CD4-positive, alpha-beta T cell treated with Interleukin-15 for 1 hour (primary cell): ENCODE measurements around the gene MN1.

Experiments
- DNase-seq: peaks from one replicate; pipeline ENCODE4 v3.0.0-alpha.2; 2020

Gene MN1

DNA sequence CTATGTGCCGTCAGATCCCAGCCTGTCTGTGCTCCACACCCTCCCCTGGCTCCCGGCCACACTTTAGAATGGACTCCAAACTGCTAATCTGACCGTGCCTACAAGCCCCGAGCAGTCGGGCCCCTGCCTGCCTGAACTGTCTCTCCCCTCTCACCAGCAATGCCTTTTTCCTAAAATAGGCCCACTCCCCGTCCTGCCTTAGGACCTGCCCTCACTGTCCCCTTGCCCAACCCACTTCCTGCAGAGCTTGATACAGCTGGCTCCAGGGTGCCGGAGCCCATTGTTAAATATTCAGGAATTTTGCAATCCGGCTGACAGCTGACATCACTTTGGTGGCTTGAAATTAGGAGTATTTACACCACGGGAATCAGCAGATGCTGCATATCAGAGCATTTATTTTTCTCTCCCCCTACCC is 21.4 kb downstream of the MN1 start:
- no peak for DNase-seq

DNA sequence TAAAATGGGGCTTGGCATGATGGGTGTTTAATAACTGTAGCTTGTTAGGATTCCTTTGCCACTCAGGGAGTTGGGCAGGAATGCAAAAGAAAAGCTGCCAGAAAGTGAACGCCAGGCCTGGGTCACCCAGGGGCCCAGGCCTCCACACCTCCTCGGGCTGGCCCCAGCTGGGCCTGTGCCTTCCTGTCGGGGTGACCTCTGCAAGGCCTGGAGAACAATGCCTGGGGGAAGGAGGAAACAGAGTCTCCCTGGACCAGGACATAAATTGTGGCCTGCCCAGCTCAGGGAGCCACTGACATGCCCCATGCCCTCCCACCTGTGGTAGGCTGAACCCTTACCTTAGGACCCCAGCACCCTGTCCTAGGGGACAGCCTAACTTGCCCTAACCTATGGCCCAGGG is 21.9 kb downstream of the MN1 start:
- DNase-seq, result no peak

DNA sequence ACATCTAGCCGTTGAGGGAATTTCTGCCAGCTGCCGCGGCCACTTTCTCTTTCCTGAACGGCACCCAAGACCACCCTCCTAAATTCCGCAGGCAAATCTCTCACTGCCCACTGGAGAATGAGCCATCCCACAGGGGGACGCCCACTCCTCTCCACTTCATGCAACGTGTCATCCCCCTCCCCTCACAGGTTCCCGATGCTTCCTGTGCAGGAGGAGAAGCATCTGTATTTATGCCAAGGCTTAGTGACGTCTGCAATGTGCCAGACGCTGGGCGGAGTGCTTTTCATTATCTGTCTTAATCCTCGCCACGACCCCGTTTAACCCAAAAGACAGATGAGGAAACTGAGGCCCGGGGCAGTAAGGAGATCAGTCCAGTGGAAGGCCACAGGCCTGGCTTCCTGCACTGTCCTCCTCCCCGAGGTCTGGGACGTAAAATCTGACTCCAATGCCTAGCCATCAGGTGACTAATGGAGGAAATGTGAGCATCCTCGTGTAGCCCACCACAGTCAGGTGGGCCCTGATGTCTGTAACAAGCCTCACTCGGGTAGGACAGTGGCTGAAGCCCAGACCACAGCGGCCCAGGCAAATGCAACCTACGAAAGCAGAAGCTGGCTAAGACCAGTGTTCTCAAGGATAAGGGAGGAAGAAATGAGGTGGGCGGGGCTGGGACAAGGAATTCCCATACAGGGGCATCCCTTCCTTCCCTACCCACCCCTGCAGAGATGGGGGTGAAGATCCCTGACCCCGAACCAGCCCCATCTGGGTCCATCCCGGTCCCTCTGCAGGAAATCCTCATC is 23.1 kb downstream of the MN1 start:
- DNase-seq, result no peak

DNA sequence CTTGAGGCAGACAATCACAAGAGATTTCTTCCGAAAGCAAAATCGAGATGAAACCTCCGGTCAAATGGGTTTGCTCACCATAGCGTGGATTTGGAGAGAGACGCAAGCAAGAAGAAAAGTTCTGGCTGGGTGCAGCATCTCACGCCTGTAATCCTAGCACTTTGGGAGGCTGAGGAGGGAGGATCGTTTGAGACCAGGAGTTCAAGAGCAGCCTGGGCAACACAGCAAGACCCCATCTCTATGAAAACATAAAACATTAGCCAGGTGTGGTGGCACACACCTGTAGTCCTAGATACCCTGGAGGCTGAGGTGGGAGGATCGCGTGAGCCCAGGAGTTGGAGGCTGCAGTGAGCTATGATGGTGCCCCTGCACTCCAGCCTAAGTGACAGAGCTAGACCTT is 24.4 kb downstream of the MN1 start:
- no peak for DNase-seq

DNA sequence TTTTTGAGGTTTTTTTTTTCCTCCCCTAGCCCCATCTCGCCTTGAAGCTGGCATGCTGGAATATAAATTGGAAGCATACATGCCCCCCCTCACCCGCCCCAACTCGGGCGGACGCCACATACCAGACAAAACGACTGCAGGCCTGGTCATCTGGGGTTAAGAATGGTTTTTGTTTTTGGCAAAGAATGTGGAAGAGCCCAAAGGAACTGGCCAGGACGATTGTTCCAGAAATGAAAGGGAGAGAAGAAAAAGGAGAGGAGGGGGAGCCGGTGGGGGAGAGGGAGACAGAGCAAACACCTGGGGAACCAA is 25.0 kb downstream of the MN1 start:
- no peak for DNase-seq

DNA sequence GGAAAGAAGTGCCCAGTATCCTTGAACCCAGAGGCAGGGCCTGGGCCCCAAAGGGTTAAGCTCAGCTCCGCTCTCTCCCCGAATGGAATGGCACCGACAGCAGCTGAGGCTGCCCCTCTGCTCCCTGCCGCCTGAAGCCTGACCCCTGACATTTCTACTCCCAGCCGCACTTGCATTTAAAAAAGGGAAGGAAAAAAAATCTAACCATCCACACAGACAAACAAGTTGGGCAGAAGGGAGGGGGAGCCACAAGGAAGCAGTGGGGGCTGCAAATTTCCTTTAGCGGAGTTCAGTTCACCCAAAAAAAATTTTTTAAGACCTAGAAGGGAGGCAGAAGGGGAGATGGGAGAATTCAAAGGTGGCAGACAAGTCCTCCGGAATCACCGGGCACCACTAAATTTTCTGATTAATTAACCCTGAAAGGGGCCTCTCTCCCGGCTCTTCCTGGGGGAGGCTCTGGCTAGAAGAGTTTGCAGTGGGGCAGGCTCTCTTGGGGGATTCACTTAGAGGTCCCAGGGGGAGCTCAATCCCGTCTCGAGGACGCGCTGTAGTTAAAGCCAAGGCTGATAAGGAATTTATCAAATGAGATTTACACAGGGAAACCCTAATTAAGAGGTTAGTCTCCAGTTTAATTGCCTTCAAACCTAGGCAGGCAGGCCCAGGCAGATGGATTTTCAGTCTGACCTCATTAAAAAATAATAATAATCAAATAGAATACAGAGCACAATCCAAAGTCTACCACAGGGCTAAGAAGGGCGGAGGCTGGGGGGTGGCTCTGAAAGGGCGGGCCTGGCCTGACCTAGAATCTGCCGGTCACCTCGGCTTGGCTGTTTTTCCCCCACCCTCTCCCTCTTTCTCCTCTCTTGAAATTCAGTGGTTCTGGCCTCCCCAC is 25.6 kb downstream of the MN1 start:
- no peak for DNase-seq

DNA sequence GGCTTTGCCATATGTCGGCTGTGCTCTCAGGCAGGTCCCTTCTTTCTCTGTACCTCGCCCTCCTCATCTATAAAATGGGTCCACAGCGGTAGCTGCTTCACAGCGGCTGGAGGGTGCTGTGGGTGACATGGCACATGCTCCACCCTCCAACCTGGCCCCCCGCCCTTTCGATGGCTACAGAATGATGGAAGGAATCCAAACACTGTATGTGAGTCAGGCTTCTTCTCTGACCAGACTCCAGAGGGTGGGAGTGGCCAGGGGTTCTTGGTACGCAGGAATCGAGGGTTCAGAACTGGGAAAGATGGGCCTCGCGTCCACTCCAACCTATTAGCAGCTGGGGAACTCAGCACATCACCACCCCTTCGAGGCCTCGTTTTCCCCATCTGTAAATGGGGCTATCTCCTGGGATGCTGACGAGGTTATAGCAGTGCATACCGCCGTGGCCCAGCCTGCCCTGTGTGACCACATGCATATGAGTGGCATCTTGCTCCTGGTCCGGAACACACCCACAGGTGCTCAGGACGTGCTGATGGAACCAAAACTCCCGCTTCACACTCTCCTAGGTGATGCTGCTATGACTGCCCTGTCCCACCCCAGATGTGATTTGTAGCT is 26.4 kb downstream of the MN1 start:
- no peak for DNase-seq

DNA sequence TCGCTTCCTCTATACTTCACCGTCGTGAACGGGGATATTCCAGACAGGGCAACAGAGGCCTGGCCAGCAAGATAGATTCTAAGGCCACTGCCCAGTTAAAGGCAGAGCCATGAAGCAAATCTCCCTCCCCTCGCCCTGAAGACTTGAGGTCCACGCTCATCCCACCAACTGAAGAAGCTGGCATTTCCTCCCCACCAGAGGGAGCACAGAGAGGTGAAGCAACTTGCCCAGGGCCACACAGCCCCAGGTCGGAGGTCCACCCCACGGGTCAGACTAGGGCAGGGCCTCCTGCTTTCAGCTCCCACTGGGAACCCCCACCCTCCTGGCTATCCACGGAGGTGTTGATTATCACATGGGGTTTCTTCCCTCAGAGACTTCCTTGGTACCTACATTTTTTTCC is 27.4 kb downstream of the MN1 start:
- no peak for DNase-seq

DNA sequence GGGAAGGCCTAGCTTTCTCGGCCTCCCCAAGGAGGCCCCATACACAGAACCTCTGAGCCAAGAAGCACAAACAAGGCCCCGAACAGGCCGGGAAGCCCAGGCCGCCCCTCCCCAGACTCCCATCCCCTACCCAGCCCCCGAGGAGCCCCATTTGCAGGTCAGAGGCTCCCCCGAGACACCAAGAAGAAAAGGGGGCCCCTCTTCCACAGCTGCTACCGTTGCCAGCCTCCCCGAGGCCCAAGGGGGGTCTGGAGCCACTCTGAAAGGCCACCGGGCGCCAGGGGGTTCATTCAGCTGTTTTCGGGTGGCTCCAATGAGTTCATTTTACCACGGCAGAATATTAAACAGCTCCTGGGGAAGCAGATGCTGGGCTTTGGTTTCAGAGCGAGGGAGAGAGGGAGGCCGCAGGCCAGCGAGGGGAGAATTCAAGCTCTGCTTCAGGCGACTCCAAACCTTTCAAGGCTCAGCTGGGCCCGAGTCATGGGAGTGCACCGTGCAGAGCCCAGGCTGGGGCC is 28.5 kb downstream of the MN1 start:
- no peak for DNase-seq

DNA sequence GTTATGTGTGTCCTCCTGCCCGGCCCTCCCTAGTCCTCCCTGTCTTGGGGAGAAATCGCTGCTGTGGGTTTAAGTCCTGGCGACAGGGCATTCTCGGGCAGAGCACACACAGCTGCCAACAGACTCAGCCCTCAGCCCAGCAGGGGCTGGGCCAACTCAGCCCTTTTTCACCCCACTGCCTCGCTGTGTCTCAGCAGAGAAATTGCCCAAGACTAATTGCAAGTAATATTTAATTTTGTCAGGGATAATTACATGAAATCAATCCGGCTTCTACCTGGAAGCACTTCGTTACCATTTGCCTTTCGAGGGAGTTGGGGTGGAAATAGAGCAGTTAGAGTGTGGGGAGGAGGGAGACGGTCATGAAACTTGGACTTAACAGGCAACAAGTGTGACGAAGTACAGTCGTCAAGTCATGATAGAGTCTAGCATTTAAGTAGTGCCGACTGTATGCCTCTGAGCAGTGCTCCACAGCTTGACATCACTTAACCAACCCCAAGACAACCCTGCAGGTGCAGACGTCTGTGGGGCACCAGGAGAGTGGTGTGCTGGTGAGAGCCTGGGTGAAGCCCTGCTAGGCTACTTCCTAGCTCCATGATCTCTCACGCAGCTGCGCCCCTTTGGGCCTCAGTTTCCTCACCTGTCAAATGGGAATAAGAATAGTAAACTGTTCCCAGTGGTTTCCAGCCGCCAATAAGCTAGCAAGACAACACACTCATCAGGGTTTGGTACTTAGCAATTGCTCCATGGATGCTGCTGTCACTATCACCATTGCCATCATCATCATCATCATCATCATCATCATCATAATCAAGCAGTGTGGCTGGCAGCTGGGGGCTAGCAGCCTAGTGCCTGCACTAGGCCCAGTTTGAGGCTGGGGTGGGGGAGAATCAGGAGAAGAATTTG is 29.2 kb downstream of the MN1 start:
- no peak for DNase-seq

DNA sequence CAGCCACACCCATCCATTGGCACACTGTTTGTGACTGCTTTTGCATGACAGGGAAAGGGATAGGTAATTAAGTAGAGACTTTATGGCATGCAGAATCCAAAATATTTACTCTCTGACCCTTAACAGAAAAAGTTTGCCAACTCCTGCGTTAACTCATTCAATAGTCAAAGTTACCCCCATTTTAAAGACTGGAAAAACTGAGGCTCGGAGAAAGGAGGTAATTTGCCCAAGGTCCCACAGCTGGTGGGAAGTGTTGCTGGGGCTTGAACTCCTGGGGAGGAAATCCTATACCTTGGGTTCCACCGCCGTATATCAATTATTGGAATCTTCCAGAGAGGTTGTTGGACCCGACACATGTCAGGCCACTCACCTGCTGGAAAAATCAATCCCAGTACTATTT is 29.9 kb downstream of the MN1 start:
- DNase-seq, result no peak

DNA sequence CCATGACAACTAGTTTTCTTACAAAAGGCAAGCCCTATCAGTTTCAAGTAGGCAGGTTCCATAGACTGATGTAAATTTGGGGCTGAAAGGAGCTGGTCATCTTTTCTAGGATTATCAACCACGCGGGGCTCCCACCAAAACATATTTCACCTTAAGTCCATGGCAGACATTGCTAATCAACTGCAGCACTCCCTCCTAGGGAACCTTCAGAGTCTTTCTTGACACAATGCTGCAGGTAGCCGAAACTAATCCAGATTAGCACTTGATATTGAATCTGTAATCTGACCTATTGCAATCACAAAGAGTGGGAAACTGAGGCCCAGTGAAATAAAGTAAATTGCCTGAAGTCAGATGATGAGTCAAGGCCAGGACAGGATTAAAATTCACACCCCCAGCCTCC is 32.5 kb downstream of the MN1 start:
- no peak for DNase-seq

DNA sequence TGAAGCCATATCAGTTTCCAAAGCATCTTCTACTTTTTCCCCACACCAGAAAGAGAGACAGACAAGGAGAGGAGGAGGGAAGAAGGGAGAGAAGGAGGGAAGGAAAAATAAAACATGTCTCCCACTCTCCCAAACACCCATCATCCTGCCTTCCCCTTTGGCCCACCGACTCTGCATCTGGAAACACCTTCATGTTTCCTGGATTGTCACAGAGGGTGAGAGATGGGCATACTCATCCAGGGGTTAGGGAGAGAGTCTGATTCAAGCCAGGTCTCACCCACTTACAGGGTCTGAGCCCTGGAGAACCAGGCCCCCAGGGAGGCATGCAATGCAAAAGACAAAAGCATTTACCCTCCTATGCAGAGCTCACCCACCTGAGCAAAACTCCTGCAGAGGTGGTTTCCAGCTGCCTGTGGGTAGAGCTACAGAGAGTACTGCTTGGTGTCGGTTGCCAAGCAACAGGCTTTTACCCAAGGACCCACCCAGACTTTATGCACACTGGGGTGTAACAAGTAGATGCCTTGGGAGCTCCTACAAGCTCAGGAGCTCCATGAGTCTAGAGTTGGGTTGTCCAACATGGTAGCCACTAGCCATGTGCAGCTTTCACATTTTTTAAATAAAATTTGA is 33.4 kb downstream of the MN1 start:
- DNase-seq, result no peak

DNA sequence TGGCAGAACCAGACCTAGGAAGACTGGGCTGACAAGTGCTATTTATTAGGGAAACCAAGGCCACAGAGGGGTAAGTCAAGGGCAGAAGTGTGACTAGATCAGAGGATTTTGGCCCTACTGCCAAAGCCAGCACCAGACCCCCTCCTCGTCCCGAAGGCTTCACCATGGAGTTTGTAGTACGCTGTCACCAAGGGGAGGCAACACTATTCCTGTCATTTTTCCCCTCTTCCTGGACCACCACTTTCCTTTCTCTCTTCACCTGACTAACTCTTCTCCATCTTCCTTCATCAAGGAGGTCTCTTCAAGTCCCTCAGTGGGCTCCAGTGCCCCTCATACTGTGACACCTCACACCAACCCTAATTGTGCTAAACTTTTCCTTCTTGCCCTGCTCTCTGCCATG is 34.9 kb downstream of the MN1 start:
- DNase-seq, result no peak

DNA sequence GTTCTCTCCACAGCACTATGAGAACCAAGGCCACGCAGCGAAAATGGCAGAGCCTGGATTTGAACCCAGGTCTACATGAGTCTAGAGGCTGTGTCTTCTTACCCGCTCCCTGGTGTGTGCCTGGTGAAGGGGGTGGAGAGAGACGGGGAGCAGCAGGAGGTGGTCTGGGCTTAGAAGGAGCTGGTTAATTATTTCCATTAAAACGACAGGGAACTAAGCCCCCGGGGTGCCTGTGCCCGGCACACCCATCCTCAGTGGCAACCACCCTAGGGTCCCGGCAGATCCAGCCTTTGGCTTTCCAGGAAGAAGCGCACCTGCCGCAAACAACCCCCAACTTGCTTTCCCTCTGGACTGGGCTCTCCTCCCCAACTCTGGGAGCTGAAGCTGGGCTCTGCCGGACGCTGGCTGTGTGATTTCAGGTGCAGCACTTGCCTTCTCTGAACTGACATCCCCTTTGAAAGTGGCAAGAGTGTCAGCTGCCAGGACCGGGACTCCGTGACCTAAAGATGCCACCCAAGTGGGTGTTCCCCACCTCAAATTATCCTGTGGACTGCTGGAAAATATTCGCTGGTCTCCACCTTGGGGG is 35.8 kb downstream of the MN1 start:
- no peak for DNase-seq

DNA sequence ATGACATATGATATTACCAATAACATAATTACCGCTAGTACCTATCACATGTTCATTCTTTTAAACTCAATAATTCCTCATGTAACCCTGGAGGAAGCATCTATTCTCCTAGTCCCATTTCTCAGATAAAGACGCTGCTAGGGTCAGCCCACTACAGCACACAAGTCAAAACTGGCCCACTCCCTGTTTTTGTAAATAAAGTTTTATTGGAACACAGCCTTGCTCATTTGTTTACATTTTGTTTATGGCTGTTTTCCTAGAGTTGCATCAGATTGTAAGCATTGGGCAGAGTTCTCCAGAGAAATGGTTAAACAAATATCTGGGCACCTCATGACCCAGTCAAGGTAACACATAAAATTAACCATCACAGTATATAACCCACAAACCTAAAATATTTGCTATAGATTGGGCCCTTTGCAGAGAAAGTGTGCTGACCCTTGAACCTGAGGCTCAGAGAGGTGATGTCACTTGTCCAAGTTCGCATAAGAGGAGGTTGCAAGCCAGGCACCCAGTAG is 36.8 kb downstream of the MN1 start:
- no peak for DNase-seq

DNA sequence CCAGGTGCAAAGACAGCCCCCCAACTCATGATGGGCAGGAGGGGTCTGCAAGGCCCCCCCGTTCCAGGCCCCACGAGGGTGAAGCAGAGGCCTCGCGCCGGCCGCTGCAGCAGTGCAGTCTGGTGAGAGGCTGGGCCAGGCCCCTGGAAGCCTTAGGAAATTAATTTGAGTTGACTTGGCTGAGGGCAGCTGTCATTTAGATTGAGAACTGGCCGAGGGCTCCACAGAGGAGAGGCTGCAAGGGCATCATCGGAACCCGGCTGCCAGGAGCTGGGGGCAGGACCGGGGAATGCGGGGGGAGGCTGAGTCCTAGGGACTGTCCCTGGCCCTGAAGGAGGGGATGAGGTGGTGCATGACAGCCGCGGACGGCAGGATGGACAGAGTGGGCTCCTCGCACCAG is 39.9 kb downstream of the MN1 start:
- DNase-seq, result no peak

DNA sequence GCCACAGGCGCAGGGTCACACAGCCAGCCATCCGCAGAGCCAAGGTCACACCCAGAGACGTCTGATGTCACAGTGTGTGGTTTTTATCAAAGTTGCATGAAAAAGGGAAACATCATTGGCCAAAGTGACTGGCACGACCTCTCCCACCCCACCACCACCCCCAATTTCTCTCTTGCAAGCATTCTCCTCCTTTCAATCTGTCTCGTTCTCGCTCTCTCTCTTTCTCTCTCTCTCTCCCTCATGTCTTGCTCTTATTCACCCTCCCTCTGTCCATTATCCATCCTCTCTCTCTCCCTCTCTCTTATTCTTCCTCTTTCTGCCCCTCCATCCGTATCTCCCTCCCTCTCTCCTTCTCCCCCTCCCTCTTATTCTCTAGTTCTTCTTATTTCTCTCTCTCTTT is 40.6 kb downstream of the MN1 start:
- no peak for DNase-seq

DNA sequence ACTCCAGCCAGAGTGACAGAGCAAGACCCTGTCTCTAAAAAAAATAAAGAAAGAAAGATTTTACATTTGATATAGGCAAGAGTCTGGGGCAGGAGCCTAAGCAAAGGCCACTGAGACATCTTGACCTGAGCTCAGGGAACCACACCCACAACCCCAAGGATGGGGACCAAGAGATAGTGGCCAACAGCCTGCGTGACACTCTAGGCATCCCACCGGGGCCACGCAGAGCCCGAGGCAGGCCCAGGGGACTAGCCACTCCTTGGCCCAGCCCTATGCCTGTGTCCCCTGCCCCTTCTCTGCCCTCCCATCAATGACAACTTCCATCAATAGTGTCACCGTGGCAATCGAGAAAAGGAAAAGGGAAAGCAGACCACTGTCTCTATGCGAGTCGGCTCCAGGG is 41.1 kb downstream of the MN1 start:
- DNase-seq, result no peak

DNA sequence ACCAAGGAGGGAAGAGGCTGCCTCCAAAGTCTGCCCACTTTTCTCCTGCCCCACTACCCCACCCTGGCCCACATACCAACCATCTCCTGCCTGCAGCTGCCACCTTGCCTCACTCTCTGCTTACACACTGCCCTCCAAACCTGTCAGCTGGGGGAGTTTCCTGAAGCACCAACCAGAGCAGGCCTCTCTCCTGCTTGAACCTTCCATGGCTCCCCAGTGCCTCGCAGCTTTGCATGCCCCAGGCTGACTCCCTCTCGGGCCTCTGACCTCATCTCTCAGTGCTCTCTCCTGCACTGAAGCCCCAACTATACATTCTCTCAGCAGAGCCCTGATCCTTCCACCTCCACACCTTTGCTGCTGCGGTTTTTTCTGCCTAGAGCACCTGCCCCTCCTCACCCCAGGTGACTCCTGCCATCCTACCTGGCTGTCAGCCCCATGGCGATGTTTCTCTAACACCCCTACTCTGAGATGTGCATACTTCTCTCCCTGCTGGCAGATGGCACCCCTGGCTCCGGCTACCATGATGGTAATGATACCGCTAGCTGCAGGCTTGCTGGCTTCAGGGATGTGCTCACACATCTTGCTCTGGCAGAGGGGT is 43.5 kb downstream of the MN1 start:
- DNase-seq, result peak; percentile 14

DNA sequence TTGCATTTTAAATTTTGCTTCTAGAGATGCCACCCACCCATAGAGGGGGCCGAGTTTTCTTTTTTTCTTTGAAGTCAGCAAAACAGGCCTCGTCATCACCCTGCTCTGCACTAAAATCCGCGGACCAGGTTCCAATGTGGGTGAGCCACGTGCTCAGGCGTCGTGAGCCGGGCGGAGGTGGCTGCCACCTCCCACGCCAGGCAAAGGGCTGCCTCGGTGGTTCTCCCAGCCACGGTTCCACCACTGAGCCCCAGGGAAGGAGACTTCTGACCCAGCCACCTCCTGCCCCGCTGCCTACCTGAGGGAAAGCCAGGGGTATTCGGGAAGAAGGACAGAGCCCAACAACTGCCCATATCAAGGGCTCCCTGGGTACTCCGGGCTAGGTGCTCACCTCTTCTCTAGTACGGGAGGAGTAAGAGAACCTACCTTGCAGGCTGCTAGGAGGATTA is 45.3 kb downstream of the MN1 start:
- DNase-seq, result peak; percentile 12
